GM19035 (cell line): ENCODE data around the gene FMN2.

Source experiments
- ATAC-seq: cut with Tn5 transposase; IDR thresholded peaks from one replicate; pipeline ENCODE4 v1.9.1; 2021; ENCODE audit not compliant: unreplicated experiment

FMN2 gene

GRCh38 chr1:240091614-240092300 is at the start of gene FMN2:
Gene FMN2 (plus strand): TSS chr1:240091883. CDS start chr1:240092110, 227 bp downstream.
- ATAC-seq = no peak

- no peak for ATAC-seq
Observed at GRCh38 chr1:240044620-240045019, 47.1 kb upstream of the FMN2 start.

GRCh38 chr1:240046000-240046399 is 45.7 kb upstream of the FMN2 start:
- no peak for ATAC-seq

GRCh38 chr1:240054109-240054701 is 37.5 kb upstream of the FMN2 start:
- no peak for ATAC-seq

GRCh38 chr1:240055936-240056335 is 35.7 kb upstream of the FMN2 start:
- ATAC-seq = no peak

- ATAC-seq = no peak
Observed at GRCh38 chr1:240056350-240056749, 35.3 kb upstream of the FMN2 start.

GRCh38 chr1:240058049-240058448 is 33.6 kb upstream of the FMN2 start:
- no peak for ATAC-seq

GRCh38 chr1:240068961-240069360 is 22.7 kb upstream of the FMN2 start:
- no peak for ATAC-seq

GRCh38 chr1:240070188-240070587 is 21.5 kb upstream of the FMN2 start:
- ATAC-seq = no peak

- no peak for ATAC-seq
Observed at GRCh38 chr1:240073097-240073496, 18.6 kb upstream of the FMN2 start.

- ATAC-seq = no peak
Observed at GRCh38 chr1:240074422-240074821, 17.3 kb upstream of the FMN2 start.

GRCh38 chr1:240074908-240075307 is 16.8 kb upstream of the FMN2 start:
- ATAC-seq = no peak

- no peak for ATAC-seq
Observed at GRCh38 chr1:240084337-240084736, 7.3 kb upstream of the FMN2 start.

- ATAC-seq = no peak
Observed at GRCh38 chr1:240084749-240085148, 6.9 kb upstream of the FMN2 start.

GRCh38 chr1:240086726-240087125 is 5.0 kb upstream of the FMN2 start:
- no peak for ATAC-seq

GRCh38 chr1:240090014-240090413 is 1.7 kb upstream of the FMN2 start:
- ATAC-seq = no peak

GRCh38 chr1:240090957-240091600 is 604 bp upstream of the FMN2 start:
- ATAC-seq = no peak

- ATAC-seq = no peak
Observed at GRCh38 chr1:240092301-240093119, 827 bp downstream of the FMN2 start.

GRCh38 chr1:240093120-240093961 is 1.7 kb downstream of the FMN2 start:
- no peak for ATAC-seq

- ATAC-seq = no peak
Observed at GRCh38 chr1:240094041-240094722, 2.5 kb downstream of the FMN2 start.
